B cell (primary cell): ENCODE data around the gene BCL11A. TPM values are rescaled to one million over a fixed set of nuclear protein-coding genes. Genes with fewer than 3 reads are reported as not detected.

Experiments used
- ATAC-seq: fragments of 200-7000 bp; cut with Tn5 transposase; one replicate; pipeline ENCODE4 v1.10.0; 2021; ENCODE audit warnings: low read depth, mild to moderate bottlenecking, moderate number of reproducible peaks, moderate library complexity
- CTCF ChIA-PET: fragments of 350-600 bp; sonication (Branson Sonifier 250); formaldehyde crosslinking; loops from one replicate; lab custom pipeline; 2021; ENCODE audit warnings: antibody characterized with exemption, inconsistent platforms; lab: Charles Lee
- POLR2A ChIA-PET: fragments of 350-600 bp; sonication (Branson Sonifier 250); formaldehyde crosslinking; loops from one replicate; lab custom pipeline; 2021; ENCODE audit warnings: antibody characterized with exemption; lab: Charles Lee
- DNase-seq: peaks from one replicate; pipeline ENCODE4 v3.0.0; 2013
- H2AFZ ChIP-seq: 2 replicates; pipeline ENCODE4 v1.6.1; 2012; ENCODE audit warnings: mild to moderate bottlenecking, low read depth, low read length; ENCODE audit not compliant: insufficient read depth, poor library complexity, severe bottlenecking
- H3K27ac ChIP-seq, 2 donors: 1 replicate in 1 of 2; 2 replicates in 1 of 2; pipeline ENCODE4 v1.5.1; 2012 to 2013; ENCODE audit warnings: low read length in 2 of 2, mild to moderate bottlenecking in 2 of 2, moderate library complexity in 1 of 2
- H3K27me3 ChIP-seq, 4 experiments: fragments of 200-600 bp in 1 of 4; sonication (generic) in 1 of 4; replicated peaks in 1 of 4; 1 replicate in 2 of 4; 2 replicates in 2 of 4; pipeline versions ENCODE4 v1.6.1 to v1.7.0; 2013 to 2016; ENCODE audit warnings: low read length in 3 of 4, mild to moderate bottlenecking in 2 of 4, mixed read lengths in 1 of 4, moderate library complexity in 1 of 4; ENCODE audit not compliant: insufficient read depth in 4 of 4, control insufficient read depth in 3 of 4; ENCODE audit errors: control extremely low read depth in 1 of 4
- H3K36me3 ChIP-seq, 2 experiments: replicated peaks in 1 of 2; 1 replicate in 1 of 2; 2 replicates in 1 of 2; pipeline versions ENCODE4 v1.6.1 to v1.7.1; 2013; ENCODE audit warnings: low read length in 1 of 2; ENCODE audit not compliant: insufficient read depth in 2 of 2, control insufficient read depth in 1 of 2; ENCODE audit errors: control extremely low read depth in 1 of 2, extremely low read depth in 1 of 2
- H3K4me1 ChIP-seq, 2 donors: fragments of 200-600 bp in 1 of 2; sonication (generic) in 1 of 2; 1 replicate in 1 of 2; 2 replicates in 1 of 2; pipeline versions ENCODE4 v1.5.1 to v1.6.1; 2013 to 2017; ENCODE audit warnings: low read length in 2 of 2; ENCODE audit not compliant: control insufficient read depth in 2 of 2, insufficient read depth in 2 of 2
- H3K4me2 ChIP-seq: replicated peaks from 2 replicates; pipeline ENCODE3; 2012; ENCODE audit warnings: mild to moderate bottlenecking, low read depth, low read length; ENCODE audit not compliant: poor library complexity, severe bottlenecking
- H3K4me3 ChIP-seq, 5 experiments: fragments of 200-600 bp in 1 of 5; sonication (generic) in 1 of 5; 1 replicate in 3 of 5; 2 replicates in 2 of 5; pipeline versions ENCODE4 v1.5.1 to v1.7.0; 2011 to 2016; ENCODE audit warnings: low read length in 4 of 5, mild to moderate bottlenecking in 4 of 5, low read depth in 2 of 5, control low read depth in 1 of 5, moderate library complexity in 1 of 5; ENCODE audit not compliant: insufficient read depth in 1 of 5; ENCODE audit errors: control extremely low read depth in 1 of 5, extremely low read depth in 1 of 5
- H3K79me2 ChIP-seq: fragments of 200-600 bp; sonication (generic); one replicate; pipeline ENCODE4 v1.6.0; 2016; ENCODE audit warnings: low read length; ENCODE audit not compliant: control insufficient read depth, insufficient read depth
- H3K9ac ChIP-seq: fragments of 200-600 bp; sonication (generic); 2 replicates; pipeline ENCODE4 v1.6.1; 2017; ENCODE audit warnings: mild to moderate bottlenecking, low read length, moderate library complexity
- H3K9me3 ChIP-seq, 3 donors: one replicate each; pipeline versions ENCODE4 v1.6.1 to v1.7.1; 2013; ENCODE audit warnings: low read length in 2 of 3; ENCODE audit not compliant: control insufficient read depth in 2 of 3, insufficient read depth in 1 of 3; ENCODE audit errors: control extremely low read depth in 1 of 3
- H4K20me1 ChIP-seq: 2 replicates; pipeline ENCODE4 v1.6.0; 2012; ENCODE audit warnings: mild to moderate bottlenecking, low read length; ENCODE audit not compliant: insufficient read depth, control insufficient read depth, poor library complexity, severe bottlenecking
- H3K27ac Mint-ChIP-seq: one replicate; pipeline ENCODE4 v1.8.0; 2021; ENCODE audit warnings: mixed read lengths
- H3K27me3 Mint-ChIP-seq: one replicate; pipeline ENCODE4 v1.8.0; 2021; ENCODE audit warnings: mixed read lengths
- H3K4me1 Mint-ChIP-seq: one replicate; pipeline ENCODE4 v1.8.0; 2021; ENCODE audit warnings: mixed read lengths
- H3K4me3 Mint-ChIP-seq: one replicate; pipeline ENCODE4 v1.8.0; 2021; ENCODE audit warnings: mixed read lengths
- H3K9me3 Mint-ChIP-seq: one replicate; pipeline ENCODE4 v1.8.0; 2022; ENCODE audit warnings: mixed read lengths; ENCODE audit not compliant: insufficient read depth
- CTCF ChIP-seq: fragments of 200-600 bp; IDR thresholded peaks from one replicate; pipeline ENCODE4 v1.8.0; 2022; ENCODE audit warnings: antibody characterized with exemption, mild to moderate bottlenecking
- EZH2 ChIP-seq: IDR thresholded peaks from 2 replicates; pipeline ENCODE4 v1.6.1; 2012; ENCODE audit warnings: borderline replicate concordance, low read depth, mild to moderate bottlenecking, moderate library complexity, low read length; ENCODE audit not compliant: insufficient read depth, poor library complexity, severe bottlenecking
- WGBS: methylation state at CpG from one replicate; pipeline ENCODE4 v1.1.5; 2013; ENCODE audit warnings: missing lambda C conversion rate; ENCODE audit not compliant: insufficient coverage; 5-methylcytosine and 5-hydroxymethylcytosine counted together
- intact Hi-C: fragments of 100-400 bp; cut with micrococcal nuclease; formaldehyde crosslinking; loops from one replicate; pipeline ENCODE4 v1.10.0; 2022
- polyA plus RNA-seq: library from polyadenylated mRNA; depleted of rRNA; stranded (reverse); fragments of >200 nt; gene quantifications from 2 replicates; pipeline ENCODE4 v1.2.3, GENCODE V29; 2012
- total RNA-seq, 2 donors: library from RNA; stranded (reverse); fragments of 120-200 nt in 1 of 2; gene quantifications; 1 replicate in 1 of 2; 2 replicates in 1 of 2; pipeline versions ENCODE4 v1.2.3 to v1.2.4, GENCODE V29; 2013 to 2022

Gene BCL11A
- total and polyA plus RNA-seq, 2 donors (not counting 1 experiment from before 2014, with no cell fraction given): 81.8 to 383 TPM

GRCh38 chr2:60517446-60517845, 36.0 kb downstream of the BCL11A start:
- CTCF ChIA-PET: interaction anchor here (1.4 to 2.4 kb wide), 6 partner anchors 10 to 164 kb away, joined by 4 to 8 read pairs (median 7); no protein-coding TSS in a partner anchor
- WGBS: 87% methylated on average over 4 of the region's 4 CpGs
- ATAC-seq (no peak), DNase-seq (no peak)
- Histone ChIP-seq H3K9ac (no peak overlapping the region), H4K20me1 (peaks cover 95% of the 10 kb centered on the region), H3K4me3 (no peak overlapping the region), H3K79me2 (peaks cover 100% of the 10 kb centered on the region), H3K27ac (peak overlapping the region; percentile 13 to 85), H2AFZ (no peak overlapping the region), H3K9me3 (no peaks in the 10 kb centered on the region), H3K4me1 (peaks cover 96 to 98% of the 10 kb centered on the region in 2 donors), H3K4me2 (peak overlapping the region; percentile 50), H3K27me3 (no peaks in the 10 kb centered on the region), H3K36me3 (peaks cover 5 to 99% of the 10 kb centered on the region in 2 experiments)
- H3K4me1 Mint-ChIP-seq: peaks cover 92% of the 10 kb centered on the region
- TF ChIP-seq EZH2 (no peak), CTCF (no peak)
- POLR2A ChIA-PET: interaction anchor here (1.1 kb wide), 1 partner anchor 10 kb away, joined by 3 read pairs; no protein-coding TSS in a partner anchor
- H3K4me3 Mint-ChIP-seq: peak overlapping the region; percentile 75
- intact Hi-C loops: loop anchor here (2.0 to 5.0 kb wide), 4 partner anchors 15 to 79 kb away; no protein-coding TSS in a partner anchor
- H3K27me3 Mint-ChIP-seq: no peaks in the 10 kb centered on the region
- H3K27ac Mint-ChIP-seq: peak overlapping the region; percentile 86
- H3K9me3 Mint-ChIP-seq: no peaks in the 10 kb centered on the region

- H4K20me1 ChIP-seq: peaks cover 95% of the 10 kb centered on the region
- 100% methylated on average over 2 of the region's 4 CpGs for WGBS
- H3K27me3 ChIP-seq: no peaks in the 10 kb centered on the region
- CTCF ChIA-PET: interaction anchor here (0.8 to 2.7 kb wide), 11 partner anchors 10 to 163 kb away, joined by 3 to 13 read pairs (median 5); no protein-coding TSS in a partner anchor
- Mint-ChIP-seq H3K4me3 (peak overlapping the region; percentile 75), H3K4me1 (peaks cover 92% of the 10 kb centered on the region), H3K9me3 (no peaks in the 10 kb centered on the region), H3K27ac (peak overlapping the region; percentile 86), H3K27me3 (no peaks in the 10 kb centered on the region)
- ATAC-seq (no peak), DNase-seq (no peak)
- TF ChIP-seq CTCF (no peak), EZH2 (no peak)
- peaks cover 100% of the 10 kb centered on the region for H3K79me2 ChIP-seq
- H3K9me3 ChIP-seq: no peaks in the 10 kb centered on the region
- peak overlapping the region; percentile 50 for H3K4me2 ChIP-seq
- intact Hi-C loops: loop anchor here (1.0 to 5.0 kb wide), 6 partner anchors 8 to 78 kb away; no protein-coding TSS in a partner anchor
- H3K27ac ChIP-seq: peak overlapping the region; percentile 8 to 85
- no peak overlapping the region for H2AFZ ChIP-seq
- POLR2A ChIA-PET: interaction anchor here (0.8 to 1.8 kb wide), 4 partner anchors 9 to 70 kb away, joined by 3 to 13 read pairs (median 3); no protein-coding TSS in a partner anchor
- no peak overlapping the region for H3K9ac ChIP-seq
- H3K36me3 ChIP-seq: peaks cover 5 to 96% of the 10 kb centered on the region in 2 experiments
- no peak overlapping the region for H3K4me3 ChIP-seq
- peaks cover 96 to 98% of the 10 kb centered on the region in 2 donors for H3K4me1 ChIP-seq
Measured at GRCh38 chr2:60516826-60517225, 36.6 kb downstream of the BCL11A start.
